MCF 10A (cell line): ENCODE measurements around the gene NFILZ. TPM values are rescaled to one million over a fixed set of nuclear protein-coding genes. Genes with fewer than 3 reads are reported as not detected.

ENCODE experiments used
- BruUV-seq: library from RNA; stranded (reverse); fragments of 400-500 nt; replicated peaks from 2 replicates; lab custom pipeline; 2021; lab: Mats Ljungman, UMichigan
- CTCF ChIA-PET: fragments of 300-600 bp; sonication (Branson Sonifier 250); formaldehyde crosslinking; extraction: SDS; loops from one replicate; lab custom pipeline; 2021; ENCODE audit warnings: antibody characterized with exemption, inconsistent platforms; lab: Yijun Ruan, JAX
- POLR2A ChIA-PET: fragments of 300-600, 350-650 bp; sonication (Branson Sonifier 250); formaldehyde crosslinking; extraction: SDS; loops from one replicate; lab custom pipeline; 2020; ENCODE audit warnings: antibody characterized with exemption, inconsistent platforms; lab: Yijun Ruan, JAX
- DNase-seq: peaks from one replicate; pipeline ENCODE4 v3.0.0-alpha.2; 2018; ENCODE audit not compliant: unreplicated experiment
- H3K27ac Mint-ChIP-seq: one replicate; pipeline ENCODE4 v1.8.0; 2022; ENCODE audit warnings: mild to moderate bottlenecking, low read depth, mixed read lengths; ENCODE audit not compliant: unreplicated experiment
- H3K27me3 Mint-ChIP-seq: one replicate; pipeline ENCODE4 v1.8.0; 2022; ENCODE audit warnings: mixed read lengths; ENCODE audit not compliant: insufficient read depth, unreplicated experiment
- H3K36me3 Mint-ChIP-seq: one replicate; pipeline ENCODE4 v1.8.0; 2022; ENCODE audit warnings: mild to moderate bottlenecking, moderate library complexity, mixed read lengths; ENCODE audit not compliant: insufficient read depth, unreplicated experiment
- H3K4me1 Mint-ChIP-seq: one replicate; pipeline ENCODE4 v1.8.0; 2022; ENCODE audit warnings: mixed read lengths; ENCODE audit not compliant: insufficient read depth, unreplicated experiment
- H3K4me3 Mint-ChIP-seq: one replicate; pipeline ENCODE4 v1.8.0; 2022; ENCODE audit warnings: mild to moderate bottlenecking, moderate library complexity, mixed read lengths; ENCODE audit not compliant: unreplicated experiment
- H3K9me3 Mint-ChIP-seq: one replicate; pipeline ENCODE4 v1.8.0; 2022; ENCODE audit warnings: mixed read lengths; ENCODE audit not compliant: unreplicated experiment
- intact Hi-C: fragments of 100-400 bp; cut with micrococcal nuclease; formaldehyde crosslinking; loops from 2 replicates; pipeline ENCODE4 v1.14.1; 2022
- total RNA-seq: library from RNA; stranded (reverse); gene quantifications from 2 replicates; pipeline ENCODE4 v1.2.3, GENCODE V29; 2022
- TF ChIP-seq, protein P1 (sequence below): fragments of 200-600 bp; IDR thresholded peaks from one replicate; pipeline ENCODE4 v1.8.0; 2022; ENCODE audit warnings: antibody characterized with exemption, mild to moderate bottlenecking; ENCODE audit not compliant: unreplicated experiment

Gene NFILZ
- total RNA-seq, 1 experiment from 2014 or later, result not detected

- DNase-seq, result no peak
- H3K4me1 Mint-ChIP-seq, result peaks cover 6% of the 10 kb centered on the region
- H3K4me3 Mint-ChIP-seq, result no peak overlapping the region
- peaks cover 26% of the 10 kb centered on the region for H3K9me3 Mint-ChIP-seq
- CTCF ChIA-PET, result interaction anchor here (1.9 to 4.2 kb wide), 3 partner anchors 8 to 23 kb away, joined by 6 to 62 read pairs (median 18); partner anchors contain the start of gene MYO1F
- POLR2A ChIA-PET, result no interaction called here
- intact Hi-C loops, result no loop called here
- H3K27me3 Mint-ChIP-seq, result no peaks in the 10 kb centered on the region
- H3K36me3 Mint-ChIP-seq, result peaks cover 6% of the 10 kb centered on the region
- TF ChIP-seq, protein P1, sequence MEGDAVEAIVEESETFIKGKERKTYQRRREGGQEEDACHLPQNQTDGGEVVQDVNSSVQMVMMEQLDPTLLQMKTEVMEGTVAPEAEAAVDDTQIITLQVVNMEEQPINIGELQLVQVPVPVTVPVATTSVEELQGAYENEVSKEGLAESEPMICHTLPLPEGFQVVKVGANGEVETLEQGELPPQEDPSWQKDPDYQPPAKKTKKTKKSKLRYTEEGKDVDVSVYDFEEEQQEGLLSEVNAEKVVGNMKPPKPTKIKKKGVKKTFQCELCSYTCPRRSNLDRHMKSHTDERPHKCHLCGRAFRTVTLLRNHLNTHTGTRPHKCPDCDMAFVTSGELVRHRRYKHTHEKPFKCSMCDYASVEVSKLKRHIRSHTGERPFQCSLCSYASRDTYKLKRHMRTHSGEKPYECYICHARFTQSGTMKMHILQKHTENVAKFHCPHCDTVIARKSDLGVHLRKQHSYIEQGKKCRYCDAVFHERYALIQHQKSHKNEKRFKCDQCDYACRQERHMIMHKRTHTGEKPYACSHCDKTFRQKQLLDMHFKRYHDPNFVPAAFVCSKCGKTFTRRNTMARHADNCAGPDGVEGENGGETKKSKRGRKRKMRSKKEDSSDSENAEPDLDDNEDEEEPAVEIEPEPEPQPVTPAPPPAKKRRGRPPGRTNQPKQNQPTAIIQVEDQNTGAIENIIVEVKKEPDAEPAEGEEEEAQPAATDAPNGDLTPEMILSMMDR, result no peak
- H3K27ac Mint-ChIP-seq, result no peak overlapping the region
- no TSS peak for BruUV-seq
These were observed 36.5 kb upstream of the NFILZ start for GRCh38 chr19:8593931-8594330.

DNA sequence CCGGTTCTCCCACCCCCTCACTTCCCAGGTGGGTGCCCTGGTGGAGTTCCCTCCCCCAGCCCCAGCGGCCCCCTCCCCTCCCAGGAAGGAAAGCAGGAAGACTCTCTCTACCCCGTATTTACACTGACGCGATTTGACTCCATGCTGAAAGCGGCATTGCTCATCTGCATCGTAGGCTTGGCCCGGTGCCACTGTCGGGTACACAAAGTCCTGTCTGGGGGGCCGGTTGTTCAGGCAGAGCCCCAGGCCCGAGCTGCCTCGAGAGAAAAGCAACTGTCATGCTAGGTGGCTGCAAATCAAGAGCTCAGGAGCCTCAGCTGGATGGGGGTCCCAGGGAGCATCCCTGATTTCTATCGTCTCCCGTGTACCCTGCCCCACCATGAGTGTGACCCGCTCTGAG lies 34.8 kb upstream of the NFILZ start:
- no peaks in the 10 kb centered on the region for H3K27me3 Mint-ChIP-seq
- DNase-seq, result no peak
- H3K36me3 Mint-ChIP-seq, result peaks cover 6% of the 10 kb centered on the region
- peaks cover 26% of the 10 kb centered on the region for H3K9me3 Mint-ChIP-seq
- no peak overlapping the region for H3K4me3 Mint-ChIP-seq
- intact Hi-C loops, result no loop called here
- H3K4me1 Mint-ChIP-seq, result peaks cover 6% of the 10 kb centered on the region
- CTCF ChIA-PET, result interaction anchor here (0.6 to 4.2 kb wide), 5 partner anchors 9 to 1153 kb away, joined by 3 to 62 read pairs (median 4); partner anchors contain the start of gene MYO1F
- no TSS peak for BruUV-seq
- H3K27ac Mint-ChIP-seq, result no peak overlapping the region
- POLR2A ChIA-PET, result no interaction called here
- TF ChIP-seq, protein P1, result no peak

- TF ChIP-seq, protein P1, result no peak
- ChIA-PET POLR2A (no interaction called here), CTCF (interaction anchor here (0.6 to 4.2 kb wide), 5 partner anchors 10 to 1152 kb away, joined by 3 to 62 read pairs (median 4); partner anchors contain the start of gene MYO1F)
- Mint-ChIP-seq H3K4me1 (peaks cover 6% of the 10 kb centered on the region), H3K27me3 (no peaks in the 10 kb centered on the region), H3K36me3 (peaks cover 2% of the 10 kb centered on the region), H3K4me3 (no peak overlapping the region), H3K27ac (no peak overlapping the region), H3K9me3 (peaks cover 26% of the 10 kb centered on the region)
- no peak for DNase-seq
- intact Hi-C loops, result no loop called here
- no TSS peak for BruUV-seq
These were observed 34.3 kb upstream of the NFILZ start for GRCh38 chr19:8596168-8596567.

GRCh38 chr19:8600064-8600463 lies 30.4 kb upstream of the NFILZ start:
- CTCF ChIA-PET, result interaction anchor here (1.3 kb wide), 1 partner anchor 20 kb away, joined by 4 read pairs; no protein-coding TSS in a partner anchor
- Mint-ChIP-seq H3K27me3 (no peaks in the 10 kb centered on the region), H3K36me3 (no peaks in the 10 kb centered on the region), H3K9me3 (no peaks in the 10 kb centered on the region), H3K27ac (no peak overlapping the region), H3K4me1 (no peaks in the 10 kb centered on the region), H3K4me3 (no peak overlapping the region)
- BruUV-seq, result no TSS peak
- TF ChIP-seq, protein P1, result no peak
- DNase-seq, result no peak
- intact Hi-C loops, result no loop called here
- POLR2A ChIA-PET, result no interaction called here
